Left cardiac atrium (tissue), 4 donors: Measurements from ENCODE around the gene MTRR. TPM values are rescaled to one million over a fixed set of nuclear protein-coding genes. Genes with fewer than 3 reads are reported as not detected.

Experiments
- ATAC-seq, 2 donors: fragments of 200-7000 bp; cut with Tn5 transposase; one replicate each; pipeline ENCODE4 v1.9.1; 2020; ENCODE audit warnings: mild to moderate bottlenecking in 2 of 2, moderate library complexity in 2 of 2
- DNase-seq: peaks from one replicate; pipeline ENCODE4 v3.0.0-alpha.2; 2020
- intact Hi-C, 2 donors: fragments of 100-400 bp; cut with DNase I; formaldehyde crosslinking; loops; one replicate each; pipeline versions ENCODE4 v1.14.1 to v1.15.1; 2022 to 2023
- long read RNA-seq: library from polyadenylated mRNA; unstranded; transcript quantifications from one replicate; pipeline ENCODE4 v2.0.0, GENCODE V29; 2021
- total RNA-seq, 2 donors: library from RNA; stranded (reverse); fragmentation: NEBNext Ultra II Directional; extraction: Animal tissue kit (Norgen Biotek cat#: 25700); gene quantifications; one replicate each; pipeline ENCODE4 v1.2.1, GENCODE V29; 2021
- donor health status: DM: no; HTN: yes; CAD: no.
- donor health status: DM: no; HTN: yes; CAD: no; lungs with severe emphysema.
- donor health status: DM: yes; HTN: yes; CAD: no.
- donor health status: Dilated cardiomyopathy.

MTRR gene
- total RNA-seq: 10 to 100 TPM; 27.8 to 45.2 TPM
- long read RNA-seq, transcript MTRR-202 (15 exons, 3,215 nt): major isoform, 7 of 20 reads
- long read RNA-seq, partial matches to known transcripts: 4 of 20 reads
- long read RNA-seq, other reads (novel, unspliced or antisense): 8 of 20 reads

GRCh38 chr5:7868773-7869473, at the start of gene MTRR, which contains the start of gene FASTKD3:
MTRR (plus strand) TSS chr5:7869148; CDS start chr5:7870795, 1,647 bp downstream.
FASTKD3 (minus strand) TSS chr5:7869031; CDS start chr5:7868083, 948 bp downstream.
- intact Hi-C loops: no loop called here
- DNase-seq (peak; percentile 97), ATAC-seq (peak; percentile 100)

DNA sequence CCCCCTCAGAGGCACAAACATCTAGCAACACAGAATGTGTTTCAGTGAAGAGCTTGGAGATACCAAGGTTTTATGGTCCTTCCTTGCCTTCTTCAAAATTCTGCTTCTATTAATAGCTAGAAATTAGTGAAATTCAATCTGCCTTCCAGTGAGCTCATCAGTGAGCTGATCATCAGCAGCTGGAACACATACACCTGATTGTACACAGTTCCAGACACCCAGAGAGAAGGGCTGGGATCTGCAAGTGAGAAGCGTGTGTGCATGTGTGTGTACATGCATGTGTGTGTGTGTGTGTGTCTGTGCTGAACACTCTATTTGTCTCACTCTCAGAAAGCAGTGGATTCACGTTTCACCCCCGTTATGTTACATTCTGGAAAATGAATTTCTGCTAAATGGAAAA, 46.5 kb upstream of the MTRR start:
- DNase-seq (no peak), ATAC-seq (no peak)
- intact Hi-C loops: no loop called here

- intact Hi-C loops: no loop called here
- DNase-seq (no peak), ATAC-seq (no peak)
Observed at GRCh38 chr5:7823594-7823993, 45.4 kb upstream of the MTRR start.

DNA sequence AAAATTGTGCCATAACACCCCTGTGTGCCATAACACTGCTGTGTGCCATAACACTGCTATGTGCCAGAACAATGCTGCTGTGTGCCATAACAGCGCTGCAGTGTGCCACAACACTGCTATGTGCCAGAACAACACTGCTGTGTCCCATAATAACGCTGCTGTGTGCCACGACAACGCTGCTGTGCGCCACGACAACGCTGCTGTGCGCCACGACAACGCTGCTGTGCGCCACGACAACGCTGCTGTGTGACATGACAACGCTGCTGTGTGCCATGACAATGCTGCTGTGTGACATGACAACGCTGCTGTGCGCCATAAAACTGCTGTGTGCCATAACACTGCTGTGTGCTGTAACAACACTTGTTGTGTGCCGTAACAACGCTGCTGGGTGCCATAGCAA, 44.0 kb upstream of the MTRR start:
- no peak for DNase-seq
- intact Hi-C loops: no loop called here
- no peak for ATAC-seq

DNA sequence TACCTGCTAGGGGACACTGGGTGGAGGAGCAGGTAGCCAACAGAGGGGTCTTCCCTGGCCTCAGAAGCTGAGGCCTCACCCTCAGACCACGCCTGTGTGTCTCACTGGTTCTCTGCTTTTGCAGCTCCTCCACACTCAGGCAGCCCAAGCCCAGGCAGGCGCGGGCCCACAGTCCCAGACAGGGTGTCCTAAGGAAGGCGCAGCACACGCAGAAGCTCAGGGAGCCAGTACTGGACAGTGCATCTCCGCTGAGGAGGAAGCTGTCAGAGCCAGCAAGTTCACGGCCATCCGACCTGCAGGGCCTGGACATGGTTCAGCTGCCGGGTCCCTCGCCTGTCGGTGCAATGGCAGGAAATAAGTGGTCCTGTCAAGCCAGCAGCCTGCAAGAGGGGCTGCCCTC, 43.3 kb upstream of the MTRR start:
- ATAC-seq (no peak), DNase-seq (no peak)
- intact Hi-C loops: no loop called here

- ATAC-seq (no peak), DNase-seq (no peak)
- intact Hi-C loops: no loop called here
Observed at GRCh38 chr5:7827610-7828009, 41.3 kb upstream of the MTRR start.

DNA sequence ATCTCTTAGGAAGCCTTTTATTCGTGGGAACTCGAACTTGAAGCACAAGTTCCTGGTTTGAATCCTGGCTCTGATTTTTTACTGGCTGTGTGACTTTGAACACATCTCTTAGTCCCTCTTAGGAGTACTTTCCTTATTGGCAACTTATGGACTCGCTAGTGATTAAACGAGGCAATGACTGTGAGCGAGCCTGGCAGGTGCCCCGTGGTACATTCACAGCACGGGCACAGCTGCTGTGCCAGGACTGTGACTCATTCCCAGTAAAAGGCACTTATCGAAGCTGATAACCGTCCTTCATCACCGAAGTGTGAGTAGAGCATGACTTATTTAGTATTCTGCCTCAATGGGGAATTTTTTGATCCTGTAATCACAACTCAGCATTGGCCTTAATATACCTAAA, 40.7 kb upstream of the MTRR start:
- intact Hi-C loops: no loop called here
- ATAC-seq (peak; percentile 79 to 90), DNase-seq (peak; percentile 44)

- intact Hi-C loops: no loop called here
- DNase-seq (no peak), ATAC-seq (no peak)
Observed at GRCh38 chr5:7834982-7835381, 34.0 kb upstream of the MTRR start.

DNA sequence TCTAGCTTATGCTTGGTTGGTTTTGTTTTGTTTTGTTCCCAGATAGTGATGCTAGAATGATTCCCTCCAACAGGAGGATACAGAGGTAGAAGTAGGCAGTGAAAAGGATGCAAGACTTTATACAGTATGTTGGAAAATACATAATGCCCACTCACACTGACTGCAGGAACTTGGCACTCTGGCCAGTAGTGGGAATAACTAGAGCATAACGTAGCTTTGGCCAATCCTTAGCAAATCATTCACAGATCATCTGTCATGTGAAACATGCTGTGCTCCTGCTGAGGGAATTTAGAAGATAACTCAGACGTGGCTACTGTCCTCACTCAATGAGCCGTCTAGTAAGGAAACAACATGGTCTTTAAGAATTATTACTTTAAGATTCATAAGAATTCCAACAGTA, 31.5 kb upstream of the MTRR start:
- intact Hi-C loops: no loop called here
- ATAC-seq (no peak), DNase-seq (no peak)

- intact Hi-C loops: no loop called here
- DNase-seq (no peak), ATAC-seq (no peak)
Observed at GRCh38 chr5:7842531-7842930, 26.4 kb upstream of the MTRR start.

DNA sequence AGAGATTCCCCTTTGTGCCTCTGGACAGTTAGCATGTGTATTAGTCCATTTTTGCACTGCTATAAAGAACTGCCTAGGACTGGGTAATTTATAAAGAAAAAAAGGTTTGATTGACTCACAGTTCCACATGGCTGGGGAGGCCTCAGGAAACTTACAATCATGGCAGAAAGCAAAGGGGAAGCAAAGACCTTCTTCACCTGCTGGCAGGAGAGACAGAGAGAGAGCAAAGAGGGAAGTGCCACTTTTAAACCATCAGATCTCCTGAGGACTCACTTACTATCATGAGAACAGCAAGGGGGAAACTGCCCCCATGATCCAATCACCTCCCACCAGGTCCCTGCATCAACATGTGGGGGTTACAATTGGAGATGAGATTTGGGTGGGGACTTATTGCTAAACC, 24.0 kb upstream of the MTRR start:
- ATAC-seq (no peak), DNase-seq (no peak)
- intact Hi-C loops: no loop called here

GRCh38 chr5:7845557-7845956, 23.4 kb upstream of the MTRR start:
- intact Hi-C loops: no loop called here
- ATAC-seq: no peak
- DNase-seq: no peak

DNA sequence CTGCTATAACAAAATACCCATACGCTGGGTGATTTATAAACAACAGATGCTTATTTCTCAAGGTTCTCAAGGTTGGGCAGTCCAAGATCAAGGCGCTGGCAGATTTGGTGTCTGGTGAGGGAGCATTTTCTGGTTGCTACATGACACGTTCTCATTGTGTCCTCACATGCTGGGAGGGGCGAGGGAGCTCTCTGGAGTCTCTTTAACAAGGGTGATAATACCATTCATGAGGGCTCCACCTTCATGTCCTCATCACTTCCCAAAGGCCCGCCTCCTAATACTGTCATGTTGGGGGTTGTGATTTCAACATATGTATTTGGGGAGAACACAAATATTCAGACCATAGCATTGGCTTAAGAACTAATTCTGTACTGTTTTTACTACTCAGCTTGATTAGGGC, 22.6 kb upstream of the MTRR start:
- DNase-seq (no peak), ATAC-seq (no peak)
- intact Hi-C loops: no loop called here

- DNase-seq (no peak), ATAC-seq (no peak)
- intact Hi-C loops: no loop called here
Observed at GRCh38 chr5:7848296-7848695, 20.7 kb upstream of the MTRR start.

DNA sequence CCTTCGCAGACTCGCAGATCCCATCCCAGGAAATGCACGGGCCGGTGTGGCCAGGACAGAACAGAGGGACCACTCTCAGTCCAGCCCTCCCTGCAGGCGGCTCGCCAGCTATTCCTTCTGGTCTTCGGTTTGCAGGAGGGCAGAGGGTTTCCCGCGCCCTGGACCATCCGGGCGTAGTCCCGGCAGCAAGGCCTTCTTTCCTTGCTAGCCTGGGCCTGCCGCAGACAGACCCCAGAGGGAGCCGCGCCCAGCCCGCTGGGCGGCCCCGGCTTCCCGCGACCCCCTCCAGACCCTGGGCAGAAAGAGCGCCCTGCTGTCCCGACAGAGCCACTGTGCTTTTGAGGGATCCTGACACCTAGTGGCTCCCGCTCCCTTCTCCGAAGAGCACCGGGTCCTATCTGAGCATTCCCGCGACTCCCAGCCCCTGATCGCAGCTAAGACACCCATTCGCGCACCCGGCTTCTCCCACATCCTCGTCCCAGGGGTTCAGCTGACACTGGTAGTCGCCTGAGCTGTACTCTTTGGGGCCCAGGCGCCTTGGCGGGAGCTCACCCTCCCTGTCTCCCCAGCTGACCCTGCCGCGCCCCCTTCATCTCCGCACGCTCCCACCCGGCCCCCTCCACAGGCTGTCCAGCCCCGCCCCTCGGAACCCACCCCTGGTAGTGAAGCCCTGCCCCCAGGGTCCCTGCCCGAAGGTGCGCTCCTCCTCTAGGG, 19.1 kb upstream of the MTRR start:
- DNase-seq: peak; percentile 26
- peak; percentile 46 to 48 for ATAC-seq
- intact Hi-C loops: loop anchor here in 1 of 2 donors (10.0 kb wide), 1 partner anchor 1085 kb away; no protein-coding TSS in a partner anchor

GRCh38 chr5:7850395-7851239, 18.3 kb upstream of the MTRR start, which contains the start of gene CFAP90:
CFAP90 (minus strand) TSS chr5:7851133; CDS start chr5:7851021, 112 bp downstream.
- intact Hi-C loops: loop anchor here in 1 of 2 donors (10.0 kb wide), 1 partner anchor 1086 kb away; no protein-coding TSS in a partner anchor
- ATAC-seq (peak; percentile 74 to 85), DNase-seq (peak; percentile 62)

DNA sequence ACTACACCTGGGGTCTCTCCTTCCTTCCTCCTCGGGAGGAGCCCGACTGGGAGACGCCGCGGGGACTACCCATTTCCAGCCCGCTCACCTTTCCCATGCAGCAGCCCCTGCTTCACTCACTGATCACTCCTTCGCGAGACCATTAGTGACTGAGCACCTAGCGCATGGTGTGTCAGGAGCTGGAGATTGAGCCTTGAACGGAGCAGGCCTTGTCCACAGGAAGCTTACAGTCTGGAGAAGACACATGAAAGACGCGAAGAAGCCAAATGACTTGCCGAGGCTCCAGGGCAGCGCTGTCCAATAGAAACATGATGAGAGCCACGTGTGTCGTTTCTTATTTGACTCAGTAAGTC, 17.7 kb upstream of the MTRR start:
- DNase-seq (no peak), ATAC-seq (no peak)

DNA sequence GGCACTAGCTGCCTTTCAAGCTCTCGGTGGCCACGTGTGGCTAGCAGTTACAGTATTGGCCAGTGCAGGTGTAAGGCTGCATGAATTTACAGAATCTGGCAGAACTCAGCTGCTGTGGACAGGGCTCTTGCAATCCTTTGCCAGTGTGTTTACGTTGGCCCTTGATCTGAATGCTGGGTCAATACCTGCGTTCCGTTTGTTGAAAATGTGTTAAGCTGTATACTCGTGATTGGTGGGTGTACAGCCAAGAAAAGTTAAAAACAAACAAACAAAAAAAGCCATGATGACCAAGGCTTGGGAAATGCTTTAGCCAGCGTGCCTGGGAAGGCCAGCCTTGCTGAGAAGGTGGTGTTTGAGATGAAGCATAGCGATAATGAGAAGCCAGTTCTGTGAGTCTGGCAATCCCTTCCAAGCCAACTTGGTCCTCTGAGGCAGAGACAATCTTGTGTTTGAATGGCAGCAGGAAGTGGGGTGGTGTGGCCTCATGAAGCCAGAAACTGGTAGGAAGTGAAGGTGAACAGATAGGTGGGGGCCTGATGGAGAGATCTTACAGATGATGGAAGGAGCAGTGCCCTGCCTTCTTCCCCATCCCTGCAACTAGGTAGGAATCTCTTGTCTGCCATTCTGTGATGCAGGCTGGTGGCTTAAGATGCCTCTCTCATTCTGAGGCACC, 17.2 kb upstream of the MTRR start:
- DNase-seq (no peak), ATAC-seq (no peak)
- intact Hi-C loops: loop anchor here in 1 of 2 donors (10.0 kb wide), 1 partner anchor 1087 kb away; no protein-coding TSS in a partner anchor

More for the DNA sequence above, 17.7 kb upstream of the MTRR start:
- intact Hi-C loops: loop anchor here in 1 of 2 donors (10.0 kb wide), 1 partner anchor 1086 kb away; no protein-coding TSS in a partner anchor

- ATAC-seq (peak; percentile 7 to 20), DNase-seq (no peak)
- intact Hi-C loops: loop anchor here in 1 of 2 donors (10.0 kb wide), 1 partner anchor 1088 kb away; no protein-coding TSS in a partner anchor
Observed at GRCh38 chr5:7852542-7852941, 16.4 kb upstream of the MTRR start.
